Loucy (cell line): Measurements from ENCODE around the gene CASZ1.

Experiments
- H2AFZ ChIP-seq: fragments of 200-600 bp; sonication (generic); 2 replicates; pipeline ENCODE4 v1.6.0; 2016; ENCODE audit warnings: antibody characterized with exemption, mild to moderate bottlenecking, low read length, moderate library complexity
- H3F3A ChIP-seq: fragments of 200-600 bp; 2 replicates; pipeline ENCODE4 v1.6.0; 2016; ENCODE audit warnings: antibody characterized with exemption, low read depth, mild to moderate bottlenecking
- H3K27me3 ChIP-seq: fragments of 200-600 bp; sonication (generic); 2 replicates; pipeline ENCODE4 v1.6.1; 2014; ENCODE audit warnings: low read length, mild to moderate bottlenecking; ENCODE audit not compliant: insufficient read depth, poor library complexity, severe bottlenecking
- H3K36me3 ChIP-seq: fragments of 200-600 bp; sonication (generic); 2 replicates; pipeline ENCODE4 v1.6.1; 2016; ENCODE audit warnings: low read length; ENCODE audit not compliant: insufficient read depth
- H3K4me1 ChIP-seq: fragments of 200-600 bp; sonication (generic); 2 replicates; pipeline ENCODE4 v1.5.1; 2014; ENCODE audit warnings: low read length, mild to moderate bottlenecking; ENCODE audit not compliant: insufficient read depth, poor library complexity, severe bottlenecking
- H3K4me2 ChIP-seq: fragments of 200-600 bp; sonication (generic); 2 replicates; pipeline ENCODE4 v1.6.0; 2014; ENCODE audit warnings: antibody characterized with exemption, low read length, low read depth, mild to moderate bottlenecking; ENCODE audit not compliant: poor library complexity, severe bottlenecking
- H3K4me3 ChIP-seq: fragments of 200-600 bp; sonication (generic); 2 replicates; pipeline ENCODE4 v1.5.1; 2014; ENCODE audit warnings: low read length, mild to moderate bottlenecking, mixed read lengths; ENCODE audit not compliant: poor library complexity, severe bottlenecking
- H3K79me2 ChIP-seq: fragments of 200-600 bp; sonication (generic); 2 replicates; pipeline ENCODE4 v1.6.1; 2014; ENCODE audit warnings: low read length; ENCODE audit not compliant: insufficient read depth
- H3K9ac ChIP-seq: fragments of 200-600 bp; sonication (generic); 2 replicates; pipeline ENCODE4 v1.6.0; 2014; ENCODE audit warnings: mild to moderate bottlenecking, low read depth, low read length, moderate library complexity; ENCODE audit not compliant: poor library complexity, severe bottlenecking
- H3K9me2 ChIP-seq: fragments of 200-600 bp; sonication (generic); replicated peaks from 2 replicates; pipeline ENCODE4 v1.6.1; 2016; ENCODE audit warnings: low read depth, low read length, mixed read lengths
- H3K9me3 ChIP-seq: fragments of 200-600 bp; sonication (generic); 2 replicates; pipeline ENCODE4 v1.6.1; 2014; ENCODE audit warnings: mild to moderate bottlenecking, antibody characterized with exemption, low read length, low read depth; ENCODE audit not compliant: insufficient read depth
- H4K20me1 ChIP-seq: fragments of 200-600 bp; sonication (generic); 2 replicates; pipeline ENCODE4 v1.6.0; 2014; ENCODE audit warnings: antibody characterized with exemption, low read length, mild to moderate bottlenecking; ENCODE audit not compliant: insufficient read depth, poor library complexity, severe bottlenecking
- EZH2phosphoT487 ChIP-seq: fragments of 200-600 bp; IDR thresholded peaks from 2 replicates; pipeline ENCODE4 v1.6.1; 2018; ENCODE audit warnings: antibody characterized with exemption, mild to moderate bottlenecking, moderate library complexity, borderline replicate concordance
- TF ChIP-seq, protein P1 (sequence below): fragments of 200-600 bp; sonication (generic); conservative IDR thresholded peaks from 2 replicates; pipeline ENCODE4 v1.5.1; 2014; ENCODE audit warnings: mild to moderate bottlenecking, antibody characterized with exemption, low read length

CASZ1 gene

DNA sequence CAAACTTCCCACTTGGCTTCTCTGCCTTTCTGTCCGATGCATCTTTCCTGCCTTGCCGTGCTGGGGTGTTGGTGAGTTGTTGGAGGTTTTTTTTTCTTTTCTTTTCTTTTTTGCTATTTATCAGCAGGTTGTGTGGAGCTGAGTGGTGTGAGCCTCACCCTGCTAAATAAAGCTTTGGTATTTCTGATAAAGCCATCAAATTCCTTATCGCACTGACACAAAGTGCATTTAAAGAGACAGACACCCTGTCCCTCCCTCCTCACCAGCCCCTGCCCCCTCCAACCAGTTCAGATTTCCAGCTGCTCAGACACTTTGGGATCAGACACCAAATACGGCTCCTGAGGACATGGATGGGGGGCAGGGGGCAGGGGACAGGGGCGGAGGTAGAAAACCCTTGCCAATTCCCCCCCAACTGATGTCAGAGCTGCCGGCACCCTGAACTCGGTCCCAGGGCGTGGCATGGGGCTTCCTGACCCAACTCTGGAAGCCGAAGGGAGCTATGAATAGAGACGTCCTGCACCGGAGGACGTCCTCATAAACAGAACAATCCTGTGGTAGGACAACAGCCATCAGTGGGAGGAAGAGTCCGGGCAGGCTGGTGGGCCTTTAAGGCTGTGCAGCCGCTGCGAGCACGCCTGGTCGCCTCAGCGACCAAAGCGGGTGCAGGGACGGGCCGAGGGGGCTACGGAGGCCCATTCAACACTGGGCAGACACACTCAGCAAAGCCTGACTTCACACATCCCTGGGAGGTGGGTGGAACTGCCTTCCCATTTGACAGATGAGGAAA lies 79.0 kb downstream of the CASZ1 start:
- Histone ChIP-seq H3K9me3 (no peaks in the 10 kb centered on the region), H3K4me3 (no peak overlapping the region), H4K20me1 (no peaks in the 10 kb centered on the region), H3K4me2 (no peak overlapping the region), H3K36me3 (no peaks in the 10 kb centered on the region), H3K4me1 (no peaks in the 10 kb centered on the region), H3K27me3 (no peaks in the 10 kb centered on the region), H3K9ac (no peak overlapping the region), H3F3A (no peaks in the 10 kb centered on the region), H2AFZ (no peak overlapping the region), H3K9me2 (no peaks in the 10 kb centered on the region), H3K79me2 (no peaks in the 10 kb centered on the region)
- TF ChIP-seq, protein P1, sequence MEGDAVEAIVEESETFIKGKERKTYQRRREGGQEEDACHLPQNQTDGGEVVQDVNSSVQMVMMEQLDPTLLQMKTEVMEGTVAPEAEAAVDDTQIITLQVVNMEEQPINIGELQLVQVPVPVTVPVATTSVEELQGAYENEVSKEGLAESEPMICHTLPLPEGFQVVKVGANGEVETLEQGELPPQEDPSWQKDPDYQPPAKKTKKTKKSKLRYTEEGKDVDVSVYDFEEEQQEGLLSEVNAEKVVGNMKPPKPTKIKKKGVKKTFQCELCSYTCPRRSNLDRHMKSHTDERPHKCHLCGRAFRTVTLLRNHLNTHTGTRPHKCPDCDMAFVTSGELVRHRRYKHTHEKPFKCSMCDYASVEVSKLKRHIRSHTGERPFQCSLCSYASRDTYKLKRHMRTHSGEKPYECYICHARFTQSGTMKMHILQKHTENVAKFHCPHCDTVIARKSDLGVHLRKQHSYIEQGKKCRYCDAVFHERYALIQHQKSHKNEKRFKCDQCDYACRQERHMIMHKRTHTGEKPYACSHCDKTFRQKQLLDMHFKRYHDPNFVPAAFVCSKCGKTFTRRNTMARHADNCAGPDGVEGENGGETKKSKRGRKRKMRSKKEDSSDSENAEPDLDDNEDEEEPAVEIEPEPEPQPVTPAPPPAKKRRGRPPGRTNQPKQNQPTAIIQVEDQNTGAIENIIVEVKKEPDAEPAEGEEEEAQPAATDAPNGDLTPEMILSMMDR, result no peak
- TF ChIP-seq EZH2phosphoT487, result no peak

DNA sequence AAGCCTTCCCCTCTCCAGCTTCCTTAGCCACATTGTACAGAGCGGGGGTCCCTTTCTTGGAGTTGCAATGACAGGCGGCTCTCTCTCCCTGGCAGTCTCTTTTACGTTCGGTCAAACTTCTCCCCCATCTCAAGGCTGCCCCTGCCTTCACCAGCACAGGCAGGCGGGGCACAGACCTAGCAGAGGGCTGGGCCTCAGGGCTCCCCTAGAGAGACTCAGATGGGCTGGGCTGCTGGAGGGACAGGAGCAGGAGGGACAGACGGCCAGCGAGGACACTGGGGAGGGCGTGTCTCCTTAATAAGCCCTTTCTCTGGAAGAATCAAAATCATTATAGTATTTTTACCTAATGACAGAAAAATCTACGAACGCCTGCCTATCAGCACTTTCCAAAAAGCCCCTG lies 79.6 kb downstream of the CASZ1 start:
- Histone ChIP-seq H3F3A (no peaks in the 10 kb centered on the region), H3K27me3 (no peaks in the 10 kb centered on the region), H3K9ac (no peak overlapping the region), H2AFZ (no peak overlapping the region), H4K20me1 (no peaks in the 10 kb centered on the region), H3K9me3 (no peaks in the 10 kb centered on the region), H3K9me2 (no peaks in the 10 kb centered on the region), H3K36me3 (no peaks in the 10 kb centered on the region), H3K4me3 (no peak overlapping the region), H3K4me1 (no peaks in the 10 kb centered on the region), H3K79me2 (no peaks in the 10 kb centered on the region), H3K4me2 (no peak overlapping the region)
- TF ChIP-seq, protein P1, result no peak
- no peak for TF ChIP-seq EZH2phosphoT487

DNA sequence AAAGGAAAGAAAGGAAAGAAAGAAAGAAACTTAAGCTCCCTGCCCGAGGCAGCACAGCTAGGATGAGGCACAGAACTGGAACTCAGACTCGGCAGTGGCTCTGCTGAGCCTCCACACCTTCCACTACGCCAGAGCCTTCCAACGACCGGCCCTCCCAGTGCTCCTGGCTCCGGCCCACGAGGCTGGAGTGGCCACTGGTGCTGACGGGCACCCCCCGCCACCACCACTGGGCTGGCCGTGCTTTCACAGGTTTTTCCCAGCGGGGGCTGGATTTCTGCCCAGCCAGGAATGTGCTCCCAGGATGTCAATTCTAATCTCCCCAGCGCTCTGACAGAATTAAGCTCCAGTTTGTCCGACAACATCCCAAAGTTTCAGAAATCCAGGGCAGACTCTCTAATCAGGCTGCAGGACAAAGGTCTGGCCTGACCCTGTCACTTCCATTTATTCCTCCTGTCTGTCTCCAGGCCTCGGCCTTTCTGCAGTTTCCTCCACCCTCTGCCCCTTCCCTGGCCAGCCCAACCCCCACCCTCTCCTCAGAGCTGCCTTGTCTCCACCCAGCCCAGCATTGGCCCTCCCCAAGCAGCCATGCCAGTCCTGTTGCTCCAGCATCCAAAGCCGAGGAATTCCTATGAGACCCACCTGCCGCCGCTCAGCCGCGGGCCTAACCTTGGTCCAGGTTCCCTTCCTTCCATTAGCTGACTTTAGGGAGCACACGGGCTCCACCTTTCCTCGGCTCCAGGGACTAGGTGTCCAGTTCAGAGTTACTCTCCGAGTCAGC lies 81.9 kb downstream of the CASZ1 start:
- no peak overlapping the region for H3K4me3 ChIP-seq
- no peaks in the 10 kb centered on the region for H3K79me2 ChIP-seq
- H3K9ac ChIP-seq, result no peak overlapping the region
- no peaks in the 10 kb centered on the region for H3K36me3 ChIP-seq
- no peak overlapping the region for H3K4me2 ChIP-seq
- no peaks in the 10 kb centered on the region for H3K9me3 ChIP-seq
- no peaks in the 10 kb centered on the region for H3K9me2 ChIP-seq
- no peaks in the 10 kb centered on the region for H3K4me1 ChIP-seq
- no peak overlapping the region for H2AFZ ChIP-seq
- H3F3A ChIP-seq, result no peaks in the 10 kb centered on the region
- H4K20me1 ChIP-seq, result no peaks in the 10 kb centered on the region
- H3K27me3 ChIP-seq, result no peaks in the 10 kb centered on the region
- TF ChIP-seq, protein P1, result no peak
- TF ChIP-seq EZH2phosphoT487, result no peak
